ENCODE data around the gene PRKAG2.

GRCh38 chr7:151819866-151820265 lies 57.0 kb downstream of the PRKAG2 start:
- TF ChIP-seq CTCF (IDR thresholded peaks at IDR 0.05; ENCODE audit: low read depth, low read length) (no peak), EZH2phosphoT487 (IDR thresholded peaks at IDR 0.05; ENCODE audit: low read depth) (no peak)
